Liver (tissue), 9 donors: Measurements from ENCODE around the gene PPIE. TPM values are rescaled to one million over a fixed set of nuclear protein-coding genes. Genes with fewer than 3 reads are reported as not detected.

Source experiments
- DNase-seq: peaks from one replicate; pipeline ENCODE4 v3.0.0-alpha.2; 2017; ENCODE audit warnings: low spot score
- H3K27ac ChIP-seq, 2 donors: one replicate each; pipeline ENCODE4 v1.7.0; 2013; ENCODE audit warnings: inconsistent platforms in 2 of 2, low read length in 2 of 2, control low read depth in 1 of 2, low read depth in 1 of 2, mild to moderate bottlenecking in 1 of 2
- H3K27me3 ChIP-seq, 4 donors: one replicate each; pipeline versions ENCODE4 v1.6.1 to v1.7.0; 2013; ENCODE audit warnings: low read length in 3 of 4, inconsistent platforms in 1 of 4, mild to moderate bottlenecking in 1 of 4, moderate library complexity in 1 of 4; ENCODE audit not compliant: control insufficient read depth in 4 of 4, insufficient read depth in 4 of 4
- H3K36me3 ChIP-seq, 4 donors: one replicate each; pipeline versions ENCODE4 v1.6.1 to v1.7.0; 2013; ENCODE audit warnings: low read length in 3 of 4, mild to moderate bottlenecking in 3 of 4, low read depth in 1 of 4, moderate library complexity in 1 of 4; ENCODE audit not compliant: control insufficient read depth in 4 of 4, insufficient read depth in 3 of 4
- H3K4me1 ChIP-seq, 4 donors: one replicate each; pipeline versions ENCODE4 v1.6.1 to v1.7.0; 2013; ENCODE audit warnings: low read length in 3 of 4, mild to moderate bottlenecking in 3 of 4, moderate library complexity in 1 of 4; ENCODE audit not compliant: control insufficient read depth in 4 of 4, insufficient read depth in 4 of 4
- H3K4me3 ChIP-seq, 3 donors: one replicate each; pipeline versions ENCODE4 v1.6.1 to v1.7.0; 2013; ENCODE audit warnings: low read length in 3 of 3, control low read depth in 1 of 3, low read depth in 1 of 3, mild to moderate bottlenecking in 1 of 3
- H3K9ac ChIP-seq, 2 donors: one replicate each; pipeline ENCODE4 v1.7.0; 2013; ENCODE audit warnings: low read length in 2 of 2, mild to moderate bottlenecking in 2 of 2, moderate library complexity in 2 of 2, control low read depth in 1 of 2, low read depth in 1 of 2
- H3K9me3 ChIP-seq, 4 donors: one replicate each; pipeline versions ENCODE4 v1.6.1 to v1.7.0; 2013; ENCODE audit warnings: low read length in 3 of 4; ENCODE audit not compliant: control insufficient read depth in 4 of 4
- ATF3 ChIP-seq: IDR thresholded peaks from 2 replicates; pipeline ENCODE4 v1.6.1; 2016; ENCODE audit warnings: antibody characterized with exemption
- CTCF ChIP-seq: fragments of 150-350 bp; IDR thresholded peaks from 2 replicates; pipeline ENCODE4 v1.5.1; 2017; ENCODE audit warnings: improper control_type of control experiment, low read depth, low read length; ENCODE audit not compliant: missing input control
- EGR1 ChIP-seq, 2 donors: IDR thresholded peaks; 2 replicates each; pipeline ENCODE4 v1.6.1; 2016 to 2018; ENCODE audit warnings: antibody characterized with exemption in 2 of 2, low read depth in 2 of 2
- FOXA1 ChIP-seq: IDR thresholded peaks from 2 replicates; pipeline ENCODE4 v1.6.1; 2016; ENCODE audit warnings: antibody characterized with exemption
- FOXA2 ChIP-seq: IDR thresholded peaks from 2 replicates; pipeline ENCODE4 v1.6.1; 2016; ENCODE audit warnings: antibody characterized with exemption
- GABPA ChIP-seq, 2 donors: IDR thresholded peaks in 1 of 2; conservative IDR thresholded peaks in 1 of 2; 2 replicates each; pipeline ENCODE4 v1.6.1; 2016; ENCODE audit warnings: antibody characterized with exemption in 2 of 2, mild to moderate bottlenecking in 1 of 2, moderate library complexity in 1 of 2
- HNF4A ChIP-seq, 2 donors: conservative IDR thresholded peaks; 2 replicates each; pipeline ENCODE4 v1.6.1; 2016; ENCODE audit warnings: antibody characterized with exemption in 2 of 2, mild to moderate bottlenecking in 2 of 2
- HNF4G ChIP-seq: IDR thresholded peaks from 2 replicates; pipeline ENCODE4 v1.6.1; 2016; ENCODE audit warnings: antibody characterized with exemption
- JUND ChIP-seq, 2 donors: IDR thresholded peaks; 2 replicates each; pipeline ENCODE4 v1.6.1; 2016; ENCODE audit warnings: antibody characterized with exemption in 2 of 2
- NR2F2 ChIP-seq: IDR thresholded peaks from 2 replicates; pipeline ENCODE4 v1.6.1; 2016; ENCODE audit warnings: antibody characterized with exemption
- RAD21 ChIP-seq, 2 donors: IDR thresholded peaks; 2 replicates each; pipeline ENCODE4 v1.6.1; 2016; ENCODE audit warnings: antibody characterized with exemption in 2 of 2, mild to moderate bottlenecking in 2 of 2
- REST ChIP-seq: IDR thresholded peaks from 2 replicates; pipeline ENCODE4 v1.6.1; 2016; ENCODE audit warnings: antibody characterized with exemption, mild to moderate bottlenecking
- RXRA ChIP-seq, 2 donors: IDR thresholded peaks; 2 replicates each; pipeline ENCODE4 v1.6.1; 2017 to 2018; ENCODE audit warnings: antibody characterized with exemption in 2 of 2, mild to moderate bottlenecking in 1 of 2
- SP1 ChIP-seq: IDR thresholded peaks from 2 replicates; pipeline ENCODE4 v1.6.1; 2018; ENCODE audit warnings: antibody characterized with exemption, mild to moderate bottlenecking
- TAF1 ChIP-seq: conservative IDR thresholded peaks from 2 replicates; pipeline ENCODE4 v1.6.1; 2016; ENCODE audit warnings: antibody characterized with exemption, mild to moderate bottlenecking
- YY1 ChIP-seq: IDR thresholded peaks from 2 replicates; pipeline ENCODE4 v1.6.1; 2016; ENCODE audit warnings: antibody characterized with exemption, mild to moderate bottlenecking
- ZBTB33 ChIP-seq: IDR thresholded peaks from 2 replicates; pipeline ENCODE4 v1.6.1; 2016; ENCODE audit warnings: antibody characterized with exemption
- WGBS: extraction: QIAGEN DNeasy Blood & Tissue Kit; methylation state at CpG from one replicate; pipeline ENCODE4 v1.1.7; 2013; 5-methylcytosine and 5-hydroxymethylcytosine counted together
- polyA plus RNA-seq, 2 donors: library from polyadenylated mRNA; stranded (reverse) in 1 of 2; unstranded in 1 of 2; fragments of 200-250 nt in 1 of 2; fragments of >200 nt in 1 of 2; fragmentation: Nextera tagmentation in 1 of 2; extraction: Ambion mirVana in 1 of 2; gene quantifications; one replicate each; pipeline versions ENCODE4 v1.2.1 to v1.2.3, GENCODE V29; 2013 to 2015
- total RNA-seq, 2 donors: library from RNA; depleted of rRNA; stranded (reverse); fragments of >200 nt; gene quantifications; one replicate each; pipeline ENCODE4 v1.2.3, GENCODE V29; 2014
- donor health status: healthy.
- donor health status: healthy.
- donor health status: healthy.
- donor health status: healthy.
- donor health status: healthy.

The PPIE gene
- total and polyA plus RNA-seq, 4 donors = 15.5 to 23.6 (median 19.2) TPM

GRCh38 chr1:39707506-39707905 lies 31.2 kb upstream of the PPIE start (continued):
- TF ChIP-seq REST = no peak
- TF ChIP-seq SP1 = no peak
- no peak for TF ChIP-seq NR2F2
- no peak for TF ChIP-seq ATF3
- TF ChIP-seq YY1 = no peak
- TF ChIP-seq TAF1 = no peak

- no peaks in the 10 kb centered on the region for H3K4me1 ChIP-seq
- H3K27ac ChIP-seq = no peak overlapping the region
- no peaks in the 10 kb centered on the region for H3K36me3 ChIP-seq
- TF ChIP-seq GABPA (IDR thresholded peaks at IDR 0.05 in 1 of 2, conservative IDR thresholded peaks at IDR 0.05 in 1 of 2) (no peak), REST (no peak), FOXA1 (no peak), FOXA2 (no peak), RAD21 (IDR thresholded peaks at IDR 0.05) (no peak), TAF1 (no peak), NR2F2 (no peak), HNF4A (conservative IDR thresholded peaks at IDR 0.05) (no peak), SP1 (no peak), CTCF (no peak), ATF3 (no peak), EGR1 (IDR thresholded peaks at IDR 0.05; ENCODE audit: low read depth in 2 of 2) (no peak), HNF4G (no peak), JUND (IDR thresholded peaks at IDR 0.05) (no peak), ZBTB33 (no peak), RXRA (IDR thresholded peaks at IDR 0.05) (no peak)
- peaks cover 0 to 5% (median 0%) of the 10 kb centered on the region in 4 donors for H3K27me3 ChIP-seq
- 80% methylated on average over 12 of the region's 12 CpGs for WGBS
- no peak overlapping the region for H3K9ac ChIP-seq
- DNase-seq = no peak
- H3K4me3 ChIP-seq = no peak overlapping the region
- H3K9me3 ChIP-seq = no peaks in the 10 kb centered on the region
Measured at GRCh38 chr1:39711104-39711965, 27.3 kb upstream of the PPIE start.
